ENCODE data around the gene ENTHD1.
"Not testable (repeated sequence)": the region's sequence is repeated elsewhere in the genome, so short reads cannot be mapped to it uniquely, and the experiment has no call there.

ENTHD1 gene

DNA sequence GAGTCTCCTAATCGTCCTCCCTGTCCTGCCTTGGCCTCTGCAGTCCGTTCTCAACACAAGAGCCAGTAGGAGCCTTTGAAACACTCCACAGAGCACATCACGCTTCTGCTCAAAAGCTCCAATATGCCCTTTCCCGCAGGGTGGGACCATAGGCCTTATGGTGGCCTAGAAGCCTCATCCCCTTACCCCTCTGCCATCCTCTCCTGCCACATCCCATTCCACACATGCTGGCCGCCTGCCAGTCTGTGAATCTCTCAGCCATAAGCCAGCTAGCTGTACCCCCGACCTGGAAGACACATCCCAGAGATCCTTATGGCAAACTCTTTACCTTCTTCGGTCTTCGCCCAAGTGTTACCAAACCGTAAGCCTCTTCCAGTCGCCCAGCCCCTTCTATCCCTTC lies 157.8 kb downstream of the ENTHD1 start:
- in situ Hi-C loops (cut with MboI; ENCODE audit: low sequenced_read_pairs): no loop called here

DNA sequence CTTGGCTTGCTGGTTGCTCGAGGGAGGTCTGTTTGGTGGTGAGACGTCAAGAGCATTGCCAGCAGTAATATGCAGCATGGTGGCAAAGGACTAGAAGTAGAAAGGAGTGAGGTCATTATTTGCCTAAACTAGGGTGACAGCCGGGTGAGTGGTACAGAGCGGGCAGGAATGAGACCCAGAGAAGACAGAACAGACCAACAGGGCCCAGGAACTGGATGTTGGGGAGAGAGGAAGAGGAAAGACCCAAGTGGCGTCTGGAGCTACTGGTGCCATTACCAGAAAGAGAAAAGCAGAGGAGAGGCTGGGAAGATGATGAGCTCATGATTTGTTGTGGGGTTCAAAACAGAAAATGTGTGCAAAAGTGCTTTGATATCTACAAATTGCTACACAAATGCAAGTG lies 158.7 kb downstream of the ENTHD1 start:
- in situ Hi-C loops (cut with MboI; ENCODE audit: low sequenced_read_pairs): no loop called here

DNA sequence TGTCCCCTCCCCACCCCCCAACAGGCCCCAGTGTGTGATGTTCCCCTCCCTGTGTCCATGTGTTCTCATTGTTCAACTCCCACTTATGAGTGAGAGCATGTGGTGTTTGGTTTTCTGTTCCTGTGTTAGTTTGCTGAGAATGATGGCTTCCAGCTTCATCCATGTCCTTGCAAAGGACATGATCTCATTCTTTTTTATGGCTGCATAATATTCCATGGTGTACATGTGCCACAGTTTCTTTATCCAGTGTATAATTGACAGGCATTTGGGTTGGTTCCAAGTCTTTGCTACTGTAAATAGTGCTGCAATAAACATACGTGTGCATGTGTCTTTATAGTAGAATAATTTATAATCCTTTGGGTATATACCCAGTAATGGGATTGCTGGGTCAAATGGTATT lies 159.5 kb downstream of the ENTHD1 start:
- in situ Hi-C loops (cut with MboI; ENCODE audit: low sequenced_read_pairs): not testable (repeated sequence)

DNA sequence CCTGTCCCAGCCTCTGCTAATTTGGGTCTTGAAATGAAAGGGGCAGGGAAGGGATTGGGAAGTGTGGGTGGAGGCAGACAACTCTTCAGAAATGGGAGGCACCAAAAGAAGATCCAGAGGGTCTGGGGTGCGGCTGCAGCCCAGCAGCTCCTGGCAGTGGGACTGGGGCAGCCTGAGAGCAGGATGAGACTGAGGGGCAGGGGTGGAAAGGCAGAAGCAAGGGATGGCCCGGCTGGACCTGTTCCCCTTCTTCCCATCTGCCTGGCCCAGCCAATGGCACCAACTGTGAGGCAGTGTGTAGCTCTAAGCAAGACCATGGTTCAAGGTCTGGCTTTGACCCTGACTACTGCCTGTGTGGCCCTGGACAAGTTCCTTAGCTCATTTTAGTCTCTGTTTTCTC lies 160.4 kb downstream of the ENTHD1 start:
- in situ Hi-C loops (cut with MboI; ENCODE audit: low sequenced_read_pairs): no loop called here

DNA sequence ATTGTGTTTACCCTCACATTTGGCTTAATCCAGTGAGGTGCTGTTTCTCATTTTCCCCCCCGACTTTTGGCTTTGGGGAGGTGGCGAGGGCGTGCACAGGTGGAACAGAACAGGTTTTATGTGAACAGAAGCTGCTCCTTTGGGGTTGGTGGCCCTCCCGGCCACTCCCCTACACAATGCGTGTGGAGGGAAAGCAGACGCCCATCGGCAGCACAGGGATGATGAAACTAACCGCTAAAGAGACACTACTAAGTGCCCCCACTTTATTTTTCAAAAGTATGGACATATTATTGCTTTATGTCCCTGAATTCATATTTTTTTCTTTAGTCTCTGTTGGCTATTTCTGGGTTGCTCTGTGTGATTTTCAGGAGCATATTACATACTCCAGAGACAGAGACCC lies 160.9 kb downstream of the ENTHD1 start:
- in situ Hi-C loops (cut with MboI; ENCODE audit: low sequenced_read_pairs): no loop called here

DNA sequence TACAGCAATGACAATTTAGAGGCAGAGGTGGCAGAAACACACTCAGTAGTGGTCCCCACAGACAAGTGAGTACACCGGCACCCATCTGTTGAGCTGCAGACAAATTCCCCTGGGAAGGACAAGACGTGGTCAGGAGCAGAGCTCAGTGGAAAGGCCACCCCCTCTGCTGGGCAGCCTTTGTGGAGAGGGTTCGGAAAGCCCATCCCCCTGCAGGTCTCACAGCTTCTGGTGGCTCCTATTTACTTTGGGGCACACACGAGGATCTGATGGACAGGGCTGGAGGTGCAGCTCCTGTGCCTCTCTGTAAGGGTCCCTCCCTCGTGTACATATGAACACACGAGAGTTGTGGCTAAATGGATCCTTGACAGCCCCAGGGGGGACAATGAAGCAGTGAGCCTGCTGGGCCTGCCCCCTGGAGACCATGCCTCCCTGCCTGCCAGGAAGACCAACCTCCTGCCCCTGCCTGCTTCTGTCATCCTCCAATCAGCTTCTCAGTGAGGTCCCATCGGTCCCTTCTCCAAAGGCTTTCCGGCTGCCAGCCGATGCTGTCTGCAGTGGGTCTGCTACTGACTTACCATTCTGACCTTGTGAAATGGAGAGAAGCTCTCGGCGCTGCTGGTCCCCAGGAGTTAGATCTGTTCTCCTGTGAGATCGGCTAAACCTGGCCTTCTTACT lies 161.5 kb downstream of the ENTHD1 start:
- in situ Hi-C loops (cut with MboI; ENCODE audit: low sequenced_read_pairs): no loop called here

DNA sequence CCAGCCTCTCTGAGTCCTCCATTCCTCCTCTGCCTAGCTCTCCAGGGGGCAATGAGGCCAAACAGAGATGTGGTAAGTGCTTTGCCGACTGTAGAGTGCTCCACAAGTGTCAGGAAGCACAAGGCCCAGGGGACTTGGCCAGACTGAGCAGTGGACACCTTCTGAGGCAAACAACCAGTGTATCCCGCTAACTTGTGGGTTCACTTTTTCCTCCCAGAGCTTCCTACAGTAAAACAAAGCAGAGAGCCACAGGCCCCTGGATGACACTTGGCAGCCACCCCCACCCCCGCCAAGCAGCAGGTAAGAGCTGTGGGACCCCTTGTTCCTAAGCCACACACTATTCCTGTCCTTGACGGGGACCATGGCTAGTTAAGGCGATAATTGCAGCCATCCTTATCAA lies 162.1 kb downstream of the ENTHD1 start:
- in situ Hi-C loops (cut with MboI; ENCODE audit: low sequenced_read_pairs): no loop called here

- in situ Hi-C loops (cut with MboI; ENCODE audit: low sequenced_read_pairs): no loop called here
Observed at GRCh38 chr22:39729141-39729934, 164.2 kb downstream of the ENTHD1 start.

GRCh38 chr22:39728236-39728860 lies 165.2 kb downstream of the ENTHD1 start:
- in situ Hi-C loops (cut with MboI; ENCODE audit: low sequenced_read_pairs): no loop called here

GRCh38 chr22:39727541-39727940 lies 166.0 kb downstream of the ENTHD1 start:
- in situ Hi-C loops (cut with MboI; ENCODE audit: low sequenced_read_pairs): no loop called here

- in situ Hi-C loops (cut with MboI; ENCODE audit: low sequenced_read_pairs): no loop called here
Observed at GRCh38 chr22:39725351-39726035, 168.1 kb downstream of the ENTHD1 start.

- in situ Hi-C loops (cut with MboI; ENCODE audit: low sequenced_read_pairs): no loop called here
Observed at GRCh38 chr22:39724857-39725256, 168.7 kb downstream of the ENTHD1 start.

GRCh38 chr22:39724390-39724789 lies 169.2 kb downstream of the ENTHD1 start:
- in situ Hi-C loops (cut with MboI; ENCODE audit: low sequenced_read_pairs): no loop called here

- in situ Hi-C loops (cut with MboI; ENCODE audit: low sequenced_read_pairs): no loop called here
Observed at GRCh38 chr22:39723899-39724351, 169.6 kb downstream of the ENTHD1 start.

- in situ Hi-C loops (cut with MboI; ENCODE audit: low sequenced_read_pairs): no loop called here
Observed at GRCh38 chr22:39723463-39723862, 170.1 kb downstream of the ENTHD1 start.

- in situ Hi-C loops (cut with MboI; ENCODE audit: low sequenced_read_pairs): no loop called here
Observed at GRCh38 chr22:39722501-39722900, 171.1 kb downstream of the ENTHD1 start.

DNA sequence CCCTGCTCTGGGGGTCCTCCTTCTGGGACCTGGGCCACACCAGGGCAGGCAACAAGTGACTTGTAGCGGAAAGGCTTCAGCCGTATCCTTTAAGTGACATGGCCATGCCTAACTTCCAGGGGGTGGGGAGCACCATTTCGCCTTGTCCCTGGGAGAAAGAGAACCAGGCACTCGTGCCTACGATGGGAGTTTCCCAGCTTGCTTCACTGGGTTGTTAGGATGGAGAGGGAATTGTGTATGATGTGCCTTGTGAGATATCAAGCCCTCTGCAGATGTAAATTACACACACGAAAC lies 171.6 kb downstream of the ENTHD1 start:
- in situ Hi-C loops (cut with MboI; ENCODE audit: low sequenced_read_pairs): no loop called here

GRCh38 chr22:39721206-39722031 lies 172.1 kb downstream of the ENTHD1 start:
- in situ Hi-C loops (cut with MboI; ENCODE audit: low sequenced_read_pairs): no loop called here

DNA sequence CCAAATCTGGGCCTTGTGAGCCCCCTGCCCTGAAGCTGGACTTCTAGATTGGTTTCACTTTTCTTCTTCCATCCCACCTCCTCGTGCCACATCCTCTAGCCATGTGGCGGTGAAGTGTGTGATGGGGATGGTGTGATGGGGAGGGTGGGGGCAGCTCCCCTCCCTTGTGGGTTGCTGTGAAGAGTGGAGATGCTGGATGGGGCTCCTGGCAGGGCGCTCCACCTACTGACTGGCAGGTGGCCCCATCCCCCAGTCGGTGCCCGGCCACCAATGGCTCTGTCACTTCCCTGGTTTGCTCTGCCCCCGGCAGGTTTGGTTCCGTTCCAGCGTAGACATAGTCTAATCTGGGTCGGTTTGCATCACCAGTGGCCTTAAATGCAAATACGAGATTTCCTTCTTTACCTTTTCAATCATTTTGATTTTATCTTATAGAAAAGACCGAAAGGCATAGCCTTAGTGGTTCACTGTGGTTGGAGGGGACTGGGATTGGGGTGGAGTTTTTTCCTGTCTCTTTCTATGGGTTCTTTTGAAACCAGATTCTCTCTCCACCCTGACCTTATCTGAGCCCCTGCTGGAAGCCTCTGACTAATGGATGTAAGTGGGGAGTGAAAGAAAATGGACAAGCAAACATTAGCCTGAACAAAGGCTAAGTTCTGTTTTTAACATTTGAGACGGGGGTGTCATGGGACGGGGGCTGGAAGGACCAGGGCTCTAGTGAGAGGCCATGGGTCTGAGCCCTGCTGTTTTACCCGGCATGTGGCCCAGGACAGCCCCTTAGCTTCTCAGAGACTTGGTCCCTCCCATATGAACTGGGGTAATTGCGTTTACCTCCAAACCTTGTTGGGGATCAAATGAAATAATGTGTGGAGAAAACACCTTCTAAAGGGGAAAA lies 173.8 kb downstream of the ENTHD1 start:
- in situ Hi-C loops (cut with MboI; ENCODE audit: low sequenced_read_pairs): no loop called here

Measured in hTERT RPE-1 (cell line).